ENCODE measurements around the gene IL1RAP.

IL1RAP gene

DNA sequence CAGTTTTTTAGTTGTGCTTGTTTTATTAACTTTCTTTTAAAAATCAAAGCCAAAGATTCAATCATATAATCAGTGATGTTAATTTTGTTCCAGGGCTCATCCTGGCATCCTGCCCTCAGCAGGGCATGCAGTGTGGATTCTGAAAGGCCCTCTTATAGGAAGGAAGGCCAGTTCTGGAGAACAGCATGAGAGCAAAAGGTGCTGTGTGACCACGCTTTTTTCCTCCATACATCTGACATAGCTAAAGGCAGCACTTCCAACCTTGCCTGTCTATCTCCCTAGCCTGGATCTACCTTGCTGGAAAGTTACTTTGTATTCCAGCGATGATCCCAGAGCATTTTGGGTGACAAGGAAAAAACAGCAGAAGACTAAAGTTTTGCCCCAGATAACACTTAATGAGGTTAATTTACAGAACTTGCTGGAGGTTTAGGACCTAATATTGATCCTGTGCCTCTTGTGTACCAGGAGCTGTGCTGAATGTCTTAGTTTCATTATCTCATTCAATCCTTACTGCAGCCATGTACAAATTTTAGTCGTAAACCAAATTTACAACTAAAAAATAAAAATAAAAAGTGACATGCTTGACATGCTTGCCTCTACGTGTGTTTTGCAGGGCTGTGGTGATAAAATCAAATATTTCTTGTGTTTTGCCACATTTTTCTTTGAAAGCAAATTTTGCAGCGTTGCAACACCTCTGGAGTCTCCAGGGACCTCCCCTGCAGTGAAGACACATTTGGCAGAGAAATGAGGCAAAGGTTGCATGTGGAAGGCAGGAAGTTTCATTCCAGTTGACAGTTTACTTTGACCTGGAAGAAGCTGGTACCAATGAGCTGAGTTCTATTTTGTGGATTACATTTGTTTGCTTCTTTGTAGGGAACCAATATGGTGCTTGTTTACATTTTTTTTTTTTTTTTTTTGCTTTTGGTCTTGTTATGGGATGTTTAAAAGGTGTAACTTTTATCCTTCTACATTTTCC lies 13.2 kb downstream of the IL1RAP start:
- H3K4me1 Mint-ChIP-seq: peaks cover 6% of the 10 kb centered on the region
- no peaks in the 10 kb centered on the region for H3K9me3 Mint-ChIP-seq
- no peak overlapping the region for H3K27ac Mint-ChIP-seq
- no peaks in the 10 kb centered on the region for H3K27me3 Mint-ChIP-seq
- DNase-seq (no peak), ATAC-seq (no peak)
- H3K4me3 Mint-ChIP-seq: no peak overlapping the region

- H3K4me1 Mint-ChIP-seq: peaks cover 15% of the 10 kb centered on the region
- no peaks in the 10 kb centered on the region for H3K9me3 Mint-ChIP-seq
- DNase-seq: no peak
- no peak overlapping the region for H3K4me3 Mint-ChIP-seq
- ATAC-seq: no peak
- H3K27me3 Mint-ChIP-seq: no peaks in the 10 kb centered on the region
- no peak overlapping the region for H3K27ac Mint-ChIP-seq
Measured at GRCh38 chr3:190528706-190529105, 14.8 kb downstream of the IL1RAP start.

DNA sequence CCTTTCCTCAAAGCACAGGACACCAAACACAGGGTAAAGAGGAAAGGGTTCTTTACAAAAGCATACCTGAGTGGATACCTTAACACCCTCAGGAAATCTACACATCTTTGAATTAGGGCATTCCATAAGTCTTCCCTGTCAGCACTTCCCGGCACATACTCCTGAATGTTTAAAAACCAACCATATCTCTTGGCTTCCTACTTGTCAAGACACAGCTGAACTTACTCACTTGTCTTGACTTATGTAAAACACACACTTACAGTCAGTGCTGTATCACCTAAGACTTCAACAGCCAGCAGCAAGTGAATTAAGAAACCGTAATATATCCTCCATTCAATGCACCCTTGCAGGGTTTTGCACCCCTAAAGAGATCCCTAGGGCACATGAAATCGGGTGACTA lies 17.5 kb downstream of the IL1RAP start:
- peaks cover 27% of the 10 kb centered on the region for H3K4me1 Mint-ChIP-seq

GRCh38 chr3:190532731-190533203 lies 18.9 kb downstream of the IL1RAP start:
- Mint-ChIP-seq H3K27me3 (no peaks in the 10 kb centered on the region), H3K27ac (no peak overlapping the region), H3K9me3 (no peaks in the 10 kb centered on the region), H3K4me1 (peaks cover 29% of the 10 kb centered on the region), H3K4me3 (no peak overlapping the region)
- ATAC-seq (no peak), DNase-seq (no peak)

More for the DNA sequence above, 17.5 kb downstream of the IL1RAP start:
- no peak overlapping the region for H3K27ac Mint-ChIP-seq
- no peaks in the 10 kb centered on the region for H3K9me3 Mint-ChIP-seq
- H3K27me3 Mint-ChIP-seq: no peaks in the 10 kb centered on the region
- no peak overlapping the region for H3K4me3 Mint-ChIP-seq
- ATAC-seq: no peak
- no peak for DNase-seq

DNA sequence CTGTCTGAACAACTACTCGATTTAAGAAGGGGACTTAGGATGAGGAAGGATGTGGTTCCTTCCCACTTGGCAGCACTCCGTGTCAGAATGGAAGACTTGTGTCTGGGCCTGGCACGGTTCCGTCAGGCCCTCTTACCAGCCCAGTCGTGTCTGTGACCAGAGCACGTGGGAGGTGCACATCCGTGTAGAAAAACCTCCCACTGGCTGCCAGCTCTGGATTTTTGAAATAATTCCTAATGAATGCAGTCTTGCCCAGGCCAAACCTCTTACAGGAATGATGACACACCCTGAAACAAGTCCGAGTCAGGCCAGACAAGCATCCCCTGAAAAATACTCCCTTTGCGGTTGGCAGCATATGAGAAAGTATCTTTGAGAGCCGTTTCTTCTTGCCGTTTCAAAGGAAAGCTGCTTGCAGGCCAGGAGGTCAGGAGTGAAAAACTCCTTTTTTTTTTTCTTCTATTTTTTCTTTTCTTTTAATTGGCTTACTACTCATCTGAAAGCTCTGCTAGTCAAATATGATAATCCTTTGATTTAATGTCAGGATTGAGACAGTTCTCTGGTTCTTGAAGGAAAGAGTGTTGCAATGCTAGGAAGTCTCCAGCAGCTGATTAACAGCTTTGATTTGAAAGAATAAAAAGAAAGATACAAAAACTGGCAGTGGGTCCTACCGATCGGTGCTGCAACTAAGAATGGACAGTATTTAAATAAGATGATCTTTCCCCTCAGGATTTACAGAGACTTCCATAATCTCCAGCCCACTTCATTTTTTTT lies 19.8 kb downstream of the IL1RAP start:
- no peak for ATAC-seq
- Mint-ChIP-seq H3K9me3 (no peaks in the 10 kb centered on the region), H3K4me3 (no peak overlapping the region), H3K27me3 (no peaks in the 10 kb centered on the region), H3K4me1 (peaks cover 36% of the 10 kb centered on the region), H3K27ac (no peak overlapping the region)
- DNase-seq: no peak

GRCh38 chr3:190534386-190534785 lies 20.5 kb downstream of the IL1RAP start:
- Mint-ChIP-seq H3K9me3 (no peaks in the 10 kb centered on the region), H3K27me3 (no peaks in the 10 kb centered on the region), H3K27ac (no peak overlapping the region), H3K4me3 (no peak overlapping the region), H3K4me1 (peaks cover 39% of the 10 kb centered on the region)
- no peak for DNase-seq
- no peak for ATAC-seq

GRCh38 chr3:190534986-190535385 lies 21.1 kb downstream of the IL1RAP start:
- no peak for ATAC-seq
- Mint-ChIP-seq H3K27me3 (no peaks in the 10 kb centered on the region), H3K9me3 (no peaks in the 10 kb centered on the region), H3K4me3 (no peak overlapping the region), H3K27ac (no peak overlapping the region), H3K4me1 (peaks cover 41% of the 10 kb centered on the region)
- no peak for DNase-seq

DNA sequence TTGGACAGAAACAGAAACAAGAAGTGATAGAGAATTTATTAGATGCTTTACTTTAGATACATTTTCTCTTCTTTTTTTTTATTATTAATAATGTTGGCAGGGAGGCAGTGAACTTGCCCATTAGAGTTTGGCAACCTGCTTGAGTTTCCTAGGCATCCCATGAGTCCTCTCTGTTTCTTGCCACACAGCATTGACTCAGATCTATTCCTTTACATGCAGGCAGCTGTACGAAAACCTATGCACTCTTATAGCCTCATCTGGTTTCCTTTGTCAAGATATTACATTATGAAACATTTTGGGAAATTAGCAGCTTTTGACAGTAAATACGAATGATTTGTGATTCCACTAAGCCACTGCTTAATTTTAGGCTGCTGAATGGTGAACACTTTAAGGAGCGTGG lies 23.3 kb downstream of the IL1RAP start:
- no peak for DNase-seq
- H3K4me1 Mint-ChIP-seq: peaks cover 45% of the 10 kb centered on the region
- H3K4me3 Mint-ChIP-seq: no peak overlapping the region
- no peak for ATAC-seq
- no peak overlapping the region for H3K27ac Mint-ChIP-seq
- H3K9me3 Mint-ChIP-seq: no peaks in the 10 kb centered on the region
- no peaks in the 10 kb centered on the region for H3K27me3 Mint-ChIP-seq

- Mint-ChIP-seq H3K4me1 (peaks cover 36% of the 10 kb centered on the region), H3K27ac (no peak overlapping the region), H3K27me3 (no peaks in the 10 kb centered on the region), H3K4me3 (no peak overlapping the region), H3K9me3 (no peaks in the 10 kb centered on the region)
- ATAC-seq (no peak), DNase-seq (no peak)
Measured at GRCh38 chr3:190538288-190538687, 24.4 kb downstream of the IL1RAP start.

- peaks cover 28% of the 10 kb centered on the region for H3K4me1 Mint-ChIP-seq
Measured at GRCh38 chr3:190539526-190539925, 25.6 kb downstream of the IL1RAP start.

GRCh38 chr3:190541008-190541407 lies 27.1 kb downstream of the IL1RAP start:
- DNase-seq (no peak), ATAC-seq (no peak)
- Mint-ChIP-seq H3K9me3 (no peaks in the 10 kb centered on the region), H3K4me1 (peaks cover 18% of the 10 kb centered on the region), H3K27ac (no peak overlapping the region), H3K4me3 (no peak overlapping the region), H3K27me3 (no peaks in the 10 kb centered on the region)

More at GRCh38 chr3:190539526-190539925, 25.6 kb downstream of the IL1RAP start:
- ATAC-seq (no peak), DNase-seq (no peak)
- Mint-ChIP-seq H3K27me3 (no peaks in the 10 kb centered on the region), H3K4me3 (no peak overlapping the region), H3K27ac (no peak overlapping the region), H3K9me3 (no peaks in the 10 kb centered on the region)

DNA sequence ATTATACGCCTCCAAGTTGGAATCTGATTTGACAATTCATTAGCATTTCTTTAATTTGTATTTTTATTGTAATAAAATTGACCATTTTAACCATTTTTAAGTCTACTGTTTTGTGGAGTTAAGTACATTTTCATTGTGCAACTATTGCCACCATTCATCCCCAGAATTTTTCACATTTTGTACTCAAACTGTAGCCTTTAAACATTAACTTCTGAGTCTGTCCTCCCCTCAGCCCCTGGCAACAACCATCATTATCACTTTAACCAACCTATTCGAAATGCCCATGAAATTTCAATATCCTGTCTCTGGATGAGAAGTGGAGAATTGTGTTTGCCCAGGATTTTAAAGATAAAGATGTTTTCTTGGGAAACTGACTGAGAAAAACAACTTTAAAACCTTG lies 27.7 kb downstream of the IL1RAP start:
- Mint-ChIP-seq H3K4me1 (peaks cover 18% of the 10 kb centered on the region), H3K9me3 (no peaks in the 10 kb centered on the region), H3K27ac (no peak overlapping the region), H3K27me3 (no peaks in the 10 kb centered on the region), H3K4me3 (no peak overlapping the region)
- ATAC-seq: no peak
- DNase-seq: no peak

GRCh38 chr3:190542846-190543245 lies 29.0 kb downstream of the IL1RAP start:
- Mint-ChIP-seq H3K4me3 (no peak overlapping the region), H3K4me1 (peaks cover 15% of the 10 kb centered on the region), H3K9me3 (no peaks in the 10 kb centered on the region), H3K27ac (no peak overlapping the region), H3K27me3 (no peaks in the 10 kb centered on the region)
- no peak for ATAC-seq
- no peak for DNase-seq

DNA sequence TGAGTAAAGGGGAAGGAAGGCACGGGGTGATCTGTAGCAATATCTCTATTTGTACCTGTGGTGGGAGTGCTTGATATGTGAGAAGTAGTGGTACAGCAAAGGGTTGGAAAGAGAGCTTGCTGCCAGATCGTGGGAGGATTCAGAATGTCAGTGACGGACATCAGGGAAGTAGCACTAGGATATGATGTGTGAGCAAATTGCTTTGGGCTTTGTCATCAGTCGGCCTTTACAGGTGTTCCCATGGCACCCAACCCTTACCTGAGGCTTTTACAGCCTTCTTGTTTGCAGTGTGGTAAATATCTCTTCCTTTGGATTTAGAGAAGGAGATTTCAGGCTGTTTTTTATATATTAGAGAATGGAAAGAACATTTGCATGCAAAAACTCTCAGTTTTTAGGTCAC lies 29.8 kb downstream of the IL1RAP start:
- Mint-ChIP-seq H3K4me3 (no peak overlapping the region), H3K27ac (no peak overlapping the region), H3K9me3 (no peaks in the 10 kb centered on the region), H3K27me3 (no peaks in the 10 kb centered on the region), H3K4me1 (peaks cover 9% of the 10 kb centered on the region)
- ATAC-seq (no peak), DNase-seq (no peak)

DNA sequence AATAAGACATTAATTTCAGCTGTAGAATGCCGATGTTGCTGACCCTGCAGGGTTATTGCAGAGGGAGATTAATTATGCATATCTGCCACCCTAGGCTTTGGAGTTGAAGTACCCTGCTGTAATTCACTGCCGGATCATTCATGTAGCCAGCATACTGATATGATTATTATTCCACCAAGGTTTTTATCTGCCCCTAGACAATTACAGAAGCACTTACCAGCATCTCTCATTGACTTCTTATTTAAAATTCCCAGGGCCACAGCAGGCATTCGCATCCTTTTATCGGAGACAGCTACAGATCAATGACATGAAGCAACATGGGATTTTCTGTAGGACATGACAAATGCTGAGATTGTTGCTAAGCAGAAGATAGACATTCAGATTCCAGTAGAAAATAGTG lies 31.3 kb downstream of the IL1RAP start:
- peaks cover 0 to 6% of the 10 kb centered on the region in 2 donors for H3K9me3 Mint-ChIP-seq
- no peak overlapping the region for H3K27ac Mint-ChIP-seq
- no peak for ATAC-seq
- no peaks in the 10 kb centered on the region for H3K27me3 Mint-ChIP-seq
- H3K4me3 Mint-ChIP-seq: no peak overlapping the region
- no peak for DNase-seq
- H3K4me1 Mint-ChIP-seq: peaks cover 2% of the 10 kb centered on the region
